Cerebellar cortex (tissue), 1 donor: Measurements from ENCODE around the gene MACROD1.

ENCODE experiments used
- DNase-seq: peaks from one replicate; pipeline ENCODE4 v3.0.0-alpha.2; 2015; ENCODE audit warnings: low spot score

Gene MACROD1

DNA sequence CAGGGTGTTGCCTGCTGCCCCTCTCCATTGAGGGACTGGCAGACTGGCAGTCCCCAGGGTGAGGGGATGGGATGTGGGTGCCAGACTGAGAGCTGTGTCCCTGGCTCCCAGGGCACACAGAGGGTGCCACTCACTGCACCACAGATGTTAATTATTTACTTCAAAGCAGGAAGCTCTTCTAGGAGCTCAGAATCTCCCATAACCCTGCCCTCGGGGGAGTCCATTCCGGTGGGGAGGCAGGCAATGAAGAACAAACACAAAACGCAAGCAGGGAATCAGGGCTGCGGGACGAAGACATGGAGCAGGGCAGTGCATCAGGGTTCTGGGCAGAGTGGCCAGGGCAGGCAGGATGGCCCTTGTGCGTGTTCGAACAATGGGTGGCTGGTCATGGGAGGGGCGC lies 154.5 kb downstream of the MACROD1 start:
- DNase-seq = no peak

DNA sequence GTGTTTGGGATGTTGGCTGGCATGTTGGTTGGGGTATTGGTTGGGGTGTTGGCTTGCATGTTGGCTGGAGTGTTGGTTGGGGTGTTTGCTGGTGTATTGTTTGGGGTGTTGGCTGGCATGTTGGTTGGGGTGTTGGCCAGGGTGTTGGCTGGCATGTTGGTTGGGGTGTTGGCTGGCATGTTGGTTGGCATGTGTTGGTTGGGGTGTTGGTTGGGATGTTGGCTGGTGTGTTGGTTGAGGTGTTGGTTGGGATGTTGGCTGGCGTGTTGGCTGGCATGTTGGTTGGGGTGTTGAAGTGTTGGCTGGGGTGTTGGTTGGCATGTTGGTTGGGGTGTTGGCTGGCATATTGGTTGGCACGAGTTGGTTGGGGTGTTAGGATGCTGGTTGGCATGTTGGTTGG lies 155.1 kb downstream of the MACROD1 start:
- DNase-seq = no peak

DNA sequence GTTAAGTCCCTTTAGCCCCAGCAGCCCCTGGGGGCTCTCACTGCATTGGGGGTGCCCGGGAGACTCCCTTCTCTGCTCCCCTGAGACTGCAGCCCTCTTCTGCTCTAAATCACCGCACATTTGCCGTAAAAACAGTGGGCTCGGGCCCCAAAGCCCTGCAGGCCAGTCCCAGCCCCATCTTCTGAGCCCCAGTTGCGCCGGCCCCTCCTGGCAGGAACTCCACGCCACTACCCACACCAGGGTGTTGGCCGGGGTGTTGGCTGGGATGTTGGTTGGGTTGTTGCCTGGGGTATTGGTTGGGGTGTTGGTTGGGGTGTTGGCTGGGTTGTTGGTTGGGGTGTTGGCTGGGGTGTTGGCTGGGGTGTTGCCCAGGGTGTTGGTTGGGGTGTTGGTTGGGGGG lies 156.2 kb downstream of the MACROD1 start:
- no peak for DNase-seq

DNA sequence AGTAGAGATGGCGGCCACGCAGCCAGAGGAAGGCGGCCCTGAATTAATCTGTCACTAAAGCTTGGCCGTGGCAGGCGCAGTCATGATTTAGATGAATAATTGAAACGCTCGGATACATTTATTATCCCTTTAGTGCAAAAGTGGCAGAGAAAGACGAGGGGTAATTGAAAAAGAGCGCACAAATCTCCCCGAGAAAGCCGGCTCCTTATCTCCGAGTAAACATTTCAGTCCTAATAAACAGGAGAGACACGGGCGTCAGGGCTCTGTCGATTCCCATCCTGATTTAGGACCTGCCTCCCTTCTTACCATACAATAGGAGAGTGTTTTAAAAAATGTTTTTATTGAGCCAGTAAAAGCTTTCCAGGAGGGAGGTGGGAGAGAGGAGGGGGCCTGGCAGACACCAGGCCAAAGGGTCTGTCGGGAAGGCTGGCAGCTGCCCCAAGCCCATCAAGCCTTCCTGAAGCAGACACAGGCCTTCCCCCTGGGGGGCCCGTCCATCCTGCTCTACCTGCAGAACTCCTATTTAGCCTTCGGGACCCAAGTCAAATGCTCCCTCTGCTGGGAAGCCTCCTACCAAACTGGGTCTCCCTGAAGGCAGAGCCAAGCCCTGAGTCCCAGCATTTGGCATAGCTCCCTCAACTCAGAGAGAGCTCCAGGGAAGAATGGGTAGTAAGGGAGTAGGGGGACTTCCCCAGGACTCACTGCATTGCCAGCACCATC lies 156.8 kb downstream of the MACROD1 start:
- DNase-seq = no peak

DNA sequence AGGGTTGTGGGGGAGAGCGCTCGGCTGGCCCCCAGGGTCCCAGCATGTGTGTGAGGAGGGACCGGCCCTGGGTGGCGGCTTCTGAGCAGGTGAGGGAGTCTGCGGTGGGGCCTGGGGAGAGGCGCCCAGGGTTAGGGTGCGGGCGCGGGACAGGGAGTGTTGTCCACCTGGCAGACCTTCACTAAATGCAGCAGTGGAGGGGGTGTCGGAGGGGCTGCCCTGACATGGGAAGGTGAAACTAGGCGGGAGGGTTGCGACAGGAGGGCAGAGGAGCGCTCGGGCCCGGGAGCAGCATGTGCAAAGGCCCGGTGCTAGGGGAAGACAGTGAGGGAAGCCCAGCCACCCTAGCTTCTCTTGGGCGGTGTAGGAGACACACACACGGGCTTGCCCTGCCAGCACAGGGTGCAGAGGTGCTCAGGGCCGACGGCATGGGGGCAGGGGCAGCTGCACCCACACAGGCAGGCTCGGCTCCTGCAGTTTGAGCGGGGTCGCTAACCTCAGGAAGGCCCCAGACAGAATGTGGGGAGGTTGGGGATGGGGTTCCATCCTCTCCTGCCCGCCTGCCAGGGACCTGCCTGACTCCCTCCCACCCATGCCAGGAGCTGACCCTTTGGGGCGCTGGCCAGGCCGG lies 157.5 kb downstream of the MACROD1 start:
- no peak for DNase-seq

DNA sequence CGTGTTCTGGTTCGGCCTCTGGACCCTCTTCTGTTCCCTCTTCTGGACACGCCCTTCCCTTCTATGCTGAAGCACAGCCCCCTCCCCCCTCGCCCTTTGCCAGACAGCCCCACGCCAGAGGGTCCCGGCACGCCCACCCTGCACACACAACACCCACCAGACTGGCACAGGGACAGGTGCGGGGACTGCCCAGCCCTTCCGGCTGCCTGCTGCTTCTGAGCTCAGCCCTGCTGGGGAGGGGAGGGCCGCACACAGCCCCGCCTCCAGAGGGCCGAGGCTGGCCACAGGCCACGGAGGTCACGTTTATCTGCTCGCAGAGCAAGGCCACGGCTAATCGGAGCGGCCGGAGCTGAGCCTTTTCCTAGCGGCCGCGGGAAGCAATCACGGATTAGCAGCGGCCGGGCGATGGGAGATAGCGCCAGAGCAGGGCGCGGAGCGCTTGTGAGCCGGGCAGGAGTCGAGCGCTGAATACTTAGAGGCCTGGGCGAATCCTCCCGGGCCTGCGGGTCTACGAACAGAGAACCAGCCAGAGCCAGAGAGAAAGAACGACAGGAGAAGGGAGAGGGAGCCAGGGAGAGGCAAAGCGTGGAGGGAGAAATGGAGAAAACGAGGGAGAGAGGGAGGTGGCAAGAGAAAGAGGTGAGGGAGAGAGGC lies 158.2 kb downstream of the MACROD1 start:
- DNase-seq = peak; percentile 50

DNA sequence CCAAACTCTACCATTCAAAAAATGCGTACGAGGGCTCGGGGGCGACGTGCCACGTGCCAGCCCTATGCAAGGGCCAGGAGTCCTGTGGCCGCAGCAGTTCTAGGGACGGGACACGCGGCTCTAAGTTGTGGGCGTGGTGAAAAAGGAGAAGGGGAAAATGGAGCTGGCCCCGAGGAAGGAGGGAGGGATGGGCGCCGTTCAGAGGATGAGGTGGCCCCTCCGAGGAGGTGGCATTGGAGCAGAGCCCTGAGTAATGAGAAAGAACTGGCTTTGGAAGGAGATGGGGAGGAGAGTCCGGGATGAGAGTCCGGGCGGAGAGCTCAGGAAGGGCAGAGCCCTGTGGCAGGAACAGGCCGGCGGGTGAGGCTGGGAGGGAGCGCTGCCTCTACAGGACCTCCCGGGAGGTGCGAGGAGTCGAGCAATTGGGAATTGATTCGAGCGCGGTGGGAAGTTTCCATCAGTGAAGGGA lies 158.7 kb downstream of the MACROD1 start:
- no peak for DNase-seq

DNA sequence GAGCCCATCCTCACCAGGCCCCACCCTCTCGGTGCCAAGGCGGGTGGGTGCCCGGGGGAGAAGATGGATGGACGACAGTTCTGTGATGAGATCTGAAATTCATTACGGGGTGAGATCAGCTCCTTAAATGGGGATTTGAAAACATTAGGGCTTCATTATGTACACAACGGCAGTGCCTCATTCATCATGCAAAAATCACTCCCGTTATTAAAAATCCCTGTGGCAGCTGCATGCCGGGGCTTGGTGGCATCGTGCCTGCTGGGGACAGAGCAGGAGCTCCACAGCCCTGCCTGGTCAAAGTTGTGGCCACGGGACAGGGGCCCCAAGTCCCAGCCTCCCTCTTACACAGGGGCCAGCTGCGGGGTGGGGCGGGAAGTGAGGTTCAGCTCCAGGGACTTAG lies 159.5 kb downstream of the MACROD1 start:
- no peak for DNase-seq

DNA sequence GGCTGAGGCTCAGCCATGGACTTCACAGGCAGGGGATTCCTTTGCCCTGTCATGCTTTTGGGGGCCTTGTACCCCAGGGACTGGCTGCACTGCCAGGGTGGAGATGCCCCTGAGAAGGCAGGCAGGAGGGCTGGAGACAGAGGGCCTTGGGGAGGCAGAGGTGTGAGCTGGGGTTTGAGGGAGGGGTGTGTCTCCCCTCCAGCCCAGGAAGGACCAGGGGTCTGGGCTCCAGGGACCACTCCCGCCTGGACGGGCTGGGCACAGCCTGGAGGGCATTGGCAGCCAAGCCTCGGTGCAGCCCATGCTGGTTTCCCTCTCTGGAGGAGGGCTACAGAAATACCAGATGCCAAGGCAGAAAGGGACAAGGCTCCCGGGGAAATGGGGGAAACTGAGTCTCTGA lies 160.2 kb downstream of the MACROD1 start:
- DNase-seq = no peak

DNA sequence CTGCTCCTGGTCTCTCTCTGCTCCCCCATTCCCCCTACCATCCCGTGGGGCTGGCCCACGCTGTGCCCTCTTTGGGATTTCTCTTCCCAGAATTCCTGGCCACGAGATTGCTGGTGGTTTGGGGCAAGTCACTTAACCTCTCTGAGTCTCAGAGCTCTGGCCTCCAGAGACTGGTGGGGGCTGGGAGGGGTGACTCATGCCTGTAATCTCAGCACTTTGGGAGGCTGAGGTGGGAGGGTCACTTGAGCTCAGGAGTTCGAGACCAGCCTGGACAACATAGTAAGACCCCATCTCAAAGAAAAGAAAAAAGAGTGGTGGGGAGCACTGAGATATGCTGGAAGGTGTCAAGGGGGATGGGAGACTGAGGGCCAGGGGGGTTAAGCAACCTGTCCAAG lies 161.3 kb downstream of the MACROD1 start:
- DNase-seq = no peak

DNA sequence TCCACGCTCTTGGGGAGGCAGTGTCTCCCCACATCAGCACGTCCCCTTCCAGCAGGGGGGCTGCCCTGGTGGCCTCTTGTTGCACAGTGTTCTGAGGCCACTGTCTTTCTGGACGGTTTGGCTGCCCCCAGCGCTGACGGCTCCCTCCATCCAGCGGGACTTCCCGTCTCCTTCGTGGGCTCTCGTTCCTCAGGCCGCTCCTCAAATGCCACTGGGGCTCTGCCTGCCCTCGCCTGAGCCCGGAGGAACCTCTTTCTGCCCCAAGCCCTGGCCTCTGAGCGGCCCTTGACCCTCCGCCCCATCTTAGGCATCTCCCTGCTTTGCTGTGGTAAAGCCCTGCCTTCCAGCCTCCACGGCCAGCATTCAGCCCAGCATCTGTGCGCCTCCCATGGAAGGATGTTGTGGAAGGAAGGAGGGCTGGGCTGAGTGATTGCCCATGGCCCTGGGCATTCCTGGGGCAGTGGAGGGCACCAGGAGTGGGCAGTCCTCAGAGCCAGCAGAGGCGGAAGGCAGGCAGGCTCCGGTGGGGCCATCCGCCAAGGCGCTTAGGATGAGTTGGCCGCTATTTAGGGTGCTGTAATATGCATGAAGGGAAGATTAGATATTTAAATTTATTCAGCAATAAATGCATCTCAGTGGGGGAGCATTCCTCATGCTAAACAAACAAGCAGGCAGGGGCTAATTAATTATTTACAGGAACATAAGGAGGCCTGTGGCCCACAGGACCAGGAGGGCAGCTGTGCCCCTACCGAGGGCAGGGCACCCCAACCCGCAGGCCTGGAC lies 161.9 kb downstream of the MACROD1 start:
- no peak for DNase-seq

DNA sequence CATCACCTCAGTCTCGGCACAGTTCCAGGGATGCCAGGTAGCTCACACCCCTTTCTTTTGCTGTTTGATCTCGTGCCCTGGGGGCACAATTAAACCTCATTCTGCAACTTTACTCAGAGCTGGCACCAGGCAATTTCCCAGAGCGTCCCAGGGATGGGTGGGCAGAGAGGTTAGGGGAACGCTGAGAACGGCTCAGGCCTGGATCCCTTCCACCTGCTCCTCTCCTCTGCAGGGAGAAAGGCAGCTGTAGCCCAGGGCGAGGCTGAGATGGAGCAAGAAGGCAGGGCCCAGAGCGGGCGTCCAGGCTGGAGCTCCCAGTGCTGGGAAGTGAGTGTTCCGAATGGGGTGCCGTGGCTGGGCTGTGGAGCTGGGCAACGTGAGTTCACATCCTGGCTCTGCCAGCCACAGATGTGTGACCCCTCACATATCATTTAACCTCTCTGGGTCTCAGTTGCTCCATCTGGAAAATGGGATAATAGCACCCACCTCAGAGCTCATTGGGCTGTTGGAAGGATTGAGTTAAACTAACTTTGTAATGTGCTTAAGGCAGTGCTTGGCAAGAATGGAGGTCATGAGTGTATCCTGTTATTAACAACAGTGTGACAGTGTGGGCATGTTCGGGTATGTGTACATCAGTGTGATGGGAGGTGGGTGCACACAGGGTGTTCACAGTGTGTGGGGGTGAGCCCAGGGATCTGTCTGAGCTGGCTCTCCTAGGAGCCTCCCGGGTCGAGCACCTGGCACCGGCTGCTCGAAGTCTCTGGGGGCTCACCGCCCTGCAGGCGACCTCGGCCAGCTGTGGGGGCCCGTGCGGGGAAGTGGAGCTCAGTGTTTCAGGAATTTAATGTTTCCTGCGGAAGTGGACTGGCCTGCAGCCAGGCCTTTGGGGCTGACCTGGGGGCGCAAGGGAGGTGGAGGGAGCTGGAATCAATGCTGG lies 164.2 kb downstream of the MACROD1 start:
- DNase-seq = no peak

DNA sequence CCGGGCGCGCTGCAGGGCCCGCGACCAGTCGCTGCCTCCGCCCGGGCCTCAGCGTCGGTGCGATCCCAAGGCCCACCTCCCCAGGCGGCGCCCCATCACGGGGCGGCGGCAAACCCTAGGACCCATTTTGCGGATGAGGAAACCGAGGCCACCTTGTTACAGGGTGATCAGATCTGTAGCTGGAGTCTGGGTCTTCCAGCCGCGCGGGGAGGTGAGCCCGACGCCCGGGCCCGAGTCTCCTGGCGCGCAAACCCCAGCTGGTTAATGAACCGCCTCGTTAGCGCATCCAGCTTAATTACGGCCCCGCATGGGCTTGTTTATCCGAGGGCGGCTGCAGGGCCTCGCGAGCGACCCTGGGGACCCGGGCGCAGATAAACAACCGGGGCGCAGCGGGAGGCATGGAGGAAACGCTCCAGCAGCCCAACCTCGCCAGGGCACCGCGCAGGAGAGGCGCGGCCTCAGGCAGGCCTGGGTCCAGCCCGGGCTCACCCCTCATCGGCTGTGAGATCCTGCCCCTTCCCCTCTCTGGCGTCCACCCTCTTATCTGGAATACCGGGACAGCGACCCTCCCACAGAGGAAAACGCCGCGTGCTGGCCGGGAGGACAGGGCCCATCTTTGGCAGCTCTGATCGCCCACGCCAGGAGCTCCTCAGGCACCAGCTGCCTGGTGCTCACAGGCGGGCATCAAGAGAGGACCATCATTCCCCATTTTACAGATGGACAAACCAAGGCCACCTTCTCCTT lies 165.0 kb downstream of the MACROD1 start:
- no peak for DNase-seq

DNA sequence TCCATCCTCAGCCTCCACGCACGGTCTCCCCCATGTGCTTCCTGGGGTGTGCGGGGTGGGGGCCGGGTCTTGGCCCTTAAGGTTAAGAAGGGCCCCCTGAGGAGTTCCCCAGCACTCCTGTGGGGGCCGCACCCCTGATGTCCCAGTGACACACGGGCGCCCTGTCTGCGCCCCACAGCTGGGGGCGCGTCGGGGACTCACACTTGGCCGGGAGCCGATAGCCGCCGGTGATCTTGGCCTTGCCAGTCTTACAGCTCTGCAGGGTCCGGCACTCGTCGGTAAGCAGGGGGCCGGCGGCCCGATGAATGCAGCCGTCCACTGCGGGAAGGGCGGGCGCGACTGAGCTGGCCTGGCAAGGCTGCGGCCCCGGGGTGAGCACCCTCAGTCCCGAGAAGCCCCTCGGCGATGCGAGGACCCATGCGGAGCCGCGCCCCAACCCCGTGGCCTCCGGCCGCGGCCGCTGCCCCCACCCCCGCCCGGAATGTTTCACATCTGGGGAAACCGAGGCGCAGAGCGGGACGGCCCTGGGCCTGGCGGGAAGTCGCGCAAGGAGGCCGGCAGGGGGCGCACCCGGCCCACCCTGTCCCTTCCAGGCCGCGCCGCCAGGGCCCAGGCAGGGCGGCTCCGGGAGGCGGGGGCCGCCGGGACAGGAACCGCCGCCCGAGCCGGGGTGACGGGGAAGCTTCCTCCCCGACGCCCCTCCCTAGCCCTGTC lies 165.7 kb downstream of the MACROD1 start:
- DNase-seq = peak; percentile 74

DNA sequence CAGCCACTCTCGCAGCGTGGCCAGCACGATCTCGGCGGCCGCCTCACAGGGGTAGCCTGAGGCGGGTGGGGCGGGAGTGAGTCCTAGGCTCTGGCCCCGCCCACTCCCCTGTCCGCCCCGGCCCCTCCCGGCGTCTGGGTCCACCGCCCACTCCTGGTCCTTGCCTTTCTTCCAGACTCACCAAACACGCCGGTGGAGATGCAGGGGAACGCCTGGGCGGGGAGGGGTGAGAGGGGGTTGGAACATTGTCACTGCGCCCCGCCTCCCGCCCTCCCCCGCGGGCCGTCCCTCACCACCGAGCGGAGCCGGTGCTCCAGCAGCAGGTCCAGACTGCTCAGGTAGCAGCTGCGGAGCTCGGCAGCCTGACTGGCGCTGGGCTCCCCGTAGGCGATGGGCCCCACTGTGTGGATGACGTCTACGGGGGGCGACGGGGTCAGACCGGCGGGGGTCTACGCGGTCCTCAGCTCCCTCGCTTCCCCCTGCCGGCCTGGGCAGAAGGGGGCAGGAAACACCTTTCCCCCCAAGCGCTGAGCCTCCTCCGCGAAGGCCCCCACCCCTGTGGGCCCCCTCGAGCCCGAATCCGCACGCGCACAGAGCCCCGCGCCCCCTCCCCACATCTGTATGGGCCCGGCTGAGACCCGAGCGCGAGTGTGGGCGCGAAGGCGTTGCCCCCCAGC lies 166.4 kb downstream of the MACROD1 start:
- peak; percentile 79 for DNase-seq

DNA sequence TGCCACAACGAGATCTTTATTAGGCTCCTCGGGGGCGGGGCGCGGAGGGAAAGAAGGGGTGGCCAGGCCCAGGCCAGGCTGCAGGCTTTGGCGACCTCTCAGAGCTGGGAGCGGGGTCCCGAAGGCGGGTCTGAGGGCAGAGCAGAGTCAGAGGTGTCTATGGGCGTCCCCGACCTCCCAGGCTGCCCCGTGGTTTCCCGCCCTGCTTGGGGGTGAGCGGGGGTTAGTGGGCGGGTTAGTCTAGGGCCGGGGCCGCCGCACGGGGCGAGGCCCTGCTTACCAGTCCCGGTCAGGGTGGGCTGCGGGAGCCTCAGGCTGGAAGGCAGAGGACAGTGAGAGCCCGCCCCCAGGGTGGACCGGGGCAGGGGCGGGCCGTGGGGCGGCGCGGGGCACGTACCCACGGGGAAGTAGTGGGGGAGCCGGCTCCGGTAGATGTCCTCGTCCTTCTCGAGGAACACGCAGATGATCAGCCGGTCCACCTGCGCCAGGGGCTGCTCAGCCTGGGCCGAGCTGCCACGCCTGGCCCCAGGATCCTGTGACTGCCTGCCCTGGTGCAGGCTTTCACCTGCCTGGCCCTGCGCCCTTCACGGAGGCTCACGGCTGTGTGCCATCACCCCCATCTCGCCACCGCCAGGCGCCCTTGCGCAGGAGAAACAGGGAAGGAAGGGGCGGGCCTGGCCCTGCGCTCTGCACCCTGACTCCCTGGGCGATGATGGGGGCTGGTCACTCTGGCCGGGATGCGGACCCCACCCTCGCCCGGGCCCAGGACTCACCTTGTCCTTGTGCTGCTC lies 167.2 kb downstream of the MACROD1 start:
- DNase-seq = no peak

DNA sequence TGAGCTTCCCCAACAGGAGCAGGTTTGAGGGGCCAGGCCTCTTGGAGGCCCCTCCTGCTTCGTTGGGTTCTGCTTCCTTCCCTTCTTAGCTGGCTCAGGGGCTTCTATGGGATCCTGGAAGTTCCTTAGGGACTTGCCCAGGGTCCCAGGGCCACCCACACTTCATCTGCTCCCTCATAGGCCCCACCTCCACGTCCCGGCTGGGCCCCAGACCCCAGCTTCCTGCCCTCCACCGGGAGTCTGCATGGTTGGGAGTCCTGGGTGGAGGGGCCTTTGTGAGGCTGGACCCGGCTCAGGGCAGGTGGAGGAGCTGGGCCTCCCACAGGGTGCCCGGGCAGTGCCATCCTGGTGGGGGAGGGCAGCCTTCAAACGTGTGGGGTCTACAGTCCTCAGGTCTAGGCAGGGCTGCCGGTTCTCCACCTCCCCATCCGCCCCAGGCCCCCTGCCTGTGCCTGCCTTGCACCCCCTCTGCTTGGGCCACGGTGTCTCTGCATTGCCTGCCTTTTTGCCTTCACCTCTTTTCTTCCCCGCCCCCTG lies 168.0 kb downstream of the MACROD1 start:
- DNase-seq = no peak

DNA sequence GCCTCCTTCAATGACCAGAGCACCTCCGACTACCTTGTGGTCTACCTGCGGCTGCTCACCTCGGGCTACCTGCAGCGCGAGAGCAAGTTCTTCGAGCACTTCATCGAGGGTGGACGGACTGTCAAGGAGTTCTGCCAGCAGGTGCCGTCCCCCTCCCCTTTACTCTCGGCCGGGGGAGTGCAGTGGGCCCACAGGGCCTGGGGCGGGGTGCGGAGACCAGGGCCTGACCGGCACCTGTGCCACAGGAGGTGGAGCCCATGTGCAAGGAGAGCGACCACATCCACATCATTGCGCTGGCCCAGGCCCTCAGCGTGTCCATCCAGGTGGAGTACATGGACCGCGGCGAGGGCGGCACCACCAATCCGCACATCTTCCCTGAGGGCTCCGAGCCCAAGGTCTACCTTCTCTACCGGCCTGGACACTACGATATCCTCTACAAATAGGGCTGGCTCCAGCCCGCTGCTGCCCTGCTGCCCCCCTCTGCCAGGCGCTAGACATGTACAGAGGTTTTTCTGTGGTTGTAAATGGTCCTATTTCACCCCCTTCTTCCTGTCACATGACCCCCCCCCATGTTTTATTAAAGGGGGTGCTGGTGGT lies 168.7 kb downstream of the MACROD1 start:
- no peak for DNase-seq
